Omental fat pad (tissue), 4 donors: ENCODE data around the gene CP. TPM values are rescaled to one million over a fixed set of nuclear protein-coding genes. Genes with fewer than 3 reads are reported as not detected.
"Not testable (repeated sequence)": the region's sequence is repeated elsewhere in the genome, so short reads cannot be mapped to it uniquely, and the experiment has no call there.

Source experiments
- ATAC-seq: fragments of 150-250 bp; one replicate; pipeline ENCODE4 v1.9.1; 2016; ENCODE audit warnings: mild to moderate bottlenecking, moderate library complexity; ENCODE audit not compliant: low FRiP score
- DNase-seq: peaks from one replicate; pipeline ENCODE4 v3.0.0-alpha.2; 2019; ENCODE audit warnings: low spot score
- CTCF ChIP-seq, 3 donors: fragments of 450-650 bp; IDR thresholded peaks; one replicate each; pipeline ENCODE4 v1.5.1; 2016 to 2017; ENCODE audit warnings: antibody characterized with exemption in 3 of 3, mild to moderate bottlenecking in 3 of 3, moderate library complexity in 2 of 3
- total RNA-seq, 4 donors: library from RNA; depleted of rRNA; stranded (reverse); fragments of >200 nt; gene quantifications; one replicate each; pipeline ENCODE4 v1.1.0, GENCODE V29; 2016

The CP gene
- total RNA-seq, 4 donors from 2014 or later = 0.95 to 24.3 (median 9.3) TPM

GRCh38 chr3:149243540-149243939 is 21.9 kb upstream of the CP start:
- no peak for ATAC-seq
- TF ChIP-seq CTCF (IDR thresholded peaks at IDR 0.05) = no peak

GRCh38 chr3:149239357-149239936 is 17.8 kb upstream of the CP start:
- ATAC-seq = no peak
- no peak for DNase-seq
- TF ChIP-seq CTCF (IDR thresholded peaks at IDR 0.05) = no peak

More at GRCh38 chr3:149243540-149243939, 21.9 kb upstream of the CP start:
- DNase-seq = no peak

GRCh38 chr3:149238268-149238667 is 16.6 kb upstream of the CP start:
- ATAC-seq = not testable (repeated sequence)

GRCh38 chr3:149235599-149236424 is 14.2 kb upstream of the CP start:
- TF ChIP-seq CTCF (IDR thresholded peaks at IDR 0.05) = no peak
- no peak for ATAC-seq
- no peak for DNase-seq

More at GRCh38 chr3:149238268-149238667, 16.6 kb upstream of the CP start:
- DNase-seq = not testable (repeated sequence)

- DNase-seq (no peak), ATAC-seq (no peak)
- TF ChIP-seq CTCF (IDR thresholded peaks at IDR 0.05) = no peak
These were observed 13.1 kb upstream of the CP start for GRCh38 chr3:149234671-149235245.

GRCh38 chr3:149233323-149233722 is 11.7 kb upstream of the CP start:
- TF ChIP-seq CTCF (IDR thresholded peaks at IDR 0.05) = no peak
- ATAC-seq (no peak), DNase-seq (no peak)

GRCh38 chr3:149231871-149232270 is 10.2 kb upstream of the CP start:
- no peak for TF ChIP-seq CTCF (IDR thresholded peaks at IDR 0.05)
- DNase-seq = no peak
- no peak for ATAC-seq
